ENCODE results near the gene KMT2E.

Gene KMT2E

GRCh38 chr7:105087981-105088380, 74.0 kb downstream of the KMT2E start:
- H3K4me2 ChIP-seq (ENCODE audit: low read length) = no peak overlapping the region
- H3K4me3 ChIP-seq (ENCODE audit: low read length) = no peak overlapping the region
- H3K4me1 ChIP-seq (ENCODE audit: control insufficient read depth, low read length) = no peaks in the 10 kb centered on the region
- no peaks in the 10 kb centered on the region for H3K9me2 ChIP-seq (replicated peaks; ENCODE audit: control insufficient read depth, low read length)
- H4K20me1 ChIP-seq (ENCODE audit: control insufficient read depth, insufficient read depth, low read depth, low read length) = peaks cover 5% of the 10 kb centered on the region; the same call in 1 of the 2 replicates
- no peak overlapping the region for H3K27ac ChIP-seq (ENCODE audit: low read depth, low read length)
- no peaks in the 10 kb centered on the region for H3K9me3 ChIP-seq (ENCODE audit: control insufficient read depth, insufficient read depth, low read length)
- TF ChIP-seq CTCF (IDR thresholded peaks at IDR 0.05; ENCODE audit: low read depth, low read length, poor library complexity, severe bottlenecking) (no peak), EZH2phosphoT487 (IDR thresholded peaks at IDR 0.05; ENCODE audit: borderline replicate concordance, low read length) (no peak)
- H3K27me3 ChIP-seq (ENCODE audit: control insufficient read depth, low read length) = no peaks in the 10 kb centered on the region
- peaks cover 82% of the 10 kb centered on the region for H3K36me3 ChIP-seq (ENCODE audit: control insufficient read depth, low read length)
- peaks cover 7% of the 10 kb centered on the region; the same call in 1 of the 2 replicates for H3F3A ChIP-seq (ENCODE audit: control insufficient read depth, insufficient read depth)
- H3K79me2 ChIP-seq (ENCODE audit: control insufficient read depth, low read length) = peaks cover 9% of the 10 kb centered on the region; the same call in 1 of the 2 replicates

- H3K4me3 ChIP-seq (ENCODE audit: low read length) = no peak overlapping the region
- H3K27ac ChIP-seq (ENCODE audit: low read depth, low read length) = no peak overlapping the region
- H3K27me3 ChIP-seq (ENCODE audit: control insufficient read depth, low read length) = no peaks in the 10 kb centered on the region
- H3K36me3 ChIP-seq (ENCODE audit: control insufficient read depth, low read length) = peaks cover 81% of the 10 kb centered on the region
- H3K9me3 ChIP-seq (ENCODE audit: control insufficient read depth, insufficient read depth, low read length) = no peaks in the 10 kb centered on the region
- peaks cover 5% of the 10 kb centered on the region; the same call in 1 of the 2 replicates for H4K20me1 ChIP-seq (ENCODE audit: control insufficient read depth, insufficient read depth, low read depth, low read length)
- H3K9me2 ChIP-seq (replicated peaks; ENCODE audit: control insufficient read depth, low read length) = no peaks in the 10 kb centered on the region
- H3K4me1 ChIP-seq (ENCODE audit: control insufficient read depth, low read length) = no peaks in the 10 kb centered on the region
- H3K4me2 ChIP-seq (ENCODE audit: low read length) = no peak overlapping the region
- TF ChIP-seq EZH2phosphoT487 (IDR thresholded peaks at IDR 0.05; ENCODE audit: borderline replicate concordance, low read length) = no peak
- no peak for TF ChIP-seq CTCF (IDR thresholded peaks at IDR 0.05; ENCODE audit: low read depth, low read length, poor library complexity, severe bottlenecking)
- H3F3A ChIP-seq (ENCODE audit: control insufficient read depth, insufficient read depth) = peaks cover 7% of the 10 kb centered on the region; the same call in 1 of the 2 replicates
- H3K79me2 ChIP-seq (ENCODE audit: control insufficient read depth, low read length) = peaks cover 9% of the 10 kb centered on the region; the same call in 1 of the 2 replicates
Observed at GRCh38 chr7:105088456-105088855, 74.5 kb downstream of the KMT2E start.

GRCh38 chr7:105094966-105095365, 81.0 kb downstream of the KMT2E start:
- Histone ChIP-seq H3K4me1 (ENCODE audit: control insufficient read depth, low read length) (no peaks in the 10 kb centered on the region), H3K27me3 (ENCODE audit: control insufficient read depth, low read length) (no peaks in the 10 kb centered on the region), H3K9me2 (replicated peaks; ENCODE audit: control insufficient read depth, low read length) (no peaks in the 10 kb centered on the region), H3K79me2 (ENCODE audit: control insufficient read depth, low read length) (no peaks in the 10 kb centered on the region; the same call in 1 of the 2 replicates), H3K4me3 (ENCODE audit: low read length) (no peak overlapping the region), H3K4me2 (ENCODE audit: low read length) (no peak overlapping the region), H3F3A (ENCODE audit: control insufficient read depth, insufficient read depth) (peaks cover 9% of the 10 kb centered on the region), H4K20me1 (ENCODE audit: control insufficient read depth, insufficient read depth, low read depth, low read length) (no peaks in the 10 kb centered on the region), H3K36me3 (ENCODE audit: control insufficient read depth, low read length) (peaks cover 88% of the 10 kb centered on the region), H3K9me3 (ENCODE audit: control insufficient read depth, insufficient read depth, low read length) (no peaks in the 10 kb centered on the region), H3K27ac (ENCODE audit: low read depth, low read length) (no peak overlapping the region)
- TF ChIP-seq EZH2phosphoT487 (IDR thresholded peaks at IDR 0.05; ENCODE audit: borderline replicate concordance, low read length) (no peak), CTCF (IDR thresholded peaks at IDR 0.05; ENCODE audit: low read depth, low read length, poor library complexity, severe bottlenecking) (no peak)

Measured in DOHH2 (cell line).